ENCODE measurements around the gene ADAM17.
"Not testable (repeated sequence)": the region's sequence is repeated elsewhere in the genome, so short reads cannot be mapped to it uniquely, and the experiment has no call there.

ADAM17 gene

DNA sequence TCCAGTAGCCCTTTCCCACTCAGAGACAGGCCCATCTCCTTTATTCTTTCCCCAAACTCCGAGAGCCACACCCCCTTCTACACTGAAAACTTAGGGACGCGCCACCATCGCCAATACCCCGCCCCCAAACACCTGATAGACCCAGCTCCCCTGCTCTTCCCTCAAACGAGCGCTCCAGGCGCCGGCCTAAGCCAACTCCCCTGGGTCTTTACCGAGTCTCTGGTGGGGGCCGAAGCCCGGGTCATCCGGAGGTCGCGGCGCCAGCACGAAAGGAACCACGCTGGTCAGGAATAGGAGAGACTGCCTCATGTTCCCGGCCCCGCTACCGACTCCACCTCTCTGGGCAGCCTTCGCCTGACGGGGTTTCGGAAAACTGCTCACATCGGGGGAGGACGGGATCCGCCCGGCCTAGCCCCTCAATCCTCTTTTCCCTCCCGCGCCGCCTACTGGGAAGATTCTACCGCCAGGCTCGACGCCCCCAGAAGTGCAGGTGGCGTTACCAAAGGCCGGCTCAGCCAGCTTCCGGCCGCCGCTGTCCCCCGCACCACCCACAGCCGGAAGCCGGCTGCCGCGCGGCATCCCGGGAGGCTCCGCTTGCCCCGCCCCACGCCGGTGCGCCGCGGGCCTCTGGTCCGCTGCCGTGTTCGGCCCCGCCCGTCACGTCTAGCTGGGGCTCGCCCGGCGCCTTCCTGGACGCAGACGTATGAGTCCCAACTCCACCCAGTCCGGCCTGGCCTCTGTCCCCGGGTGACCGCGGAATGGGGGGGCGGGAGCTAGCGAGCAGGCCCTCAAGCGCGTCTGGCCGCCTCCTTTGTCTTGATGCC is at the start of gene ADAM17:
Gene ADAM17, minus strand, starts transcription at position 534 of the 824 bp plus-strand sequence. Its CDS starts 225 bp downstream, at position 309.
- Mint-ChIP-seq H3K4me1 (peaks cover 58% of the 10 kb centered on the region), H3K4me3 (peak within 1 kb of the TSS; percentile 94), H3K27ac (peak within 1 kb of the TSS; percentile 83), H3K9me3 (no peaks in the 10 kb centered on the region), H3K36me3 (ENCODE audit: low read depth) (peaks cover 3% of the 10 kb centered on the region), H3K27me3 (no peaks in the 10 kb centered on the region)
- DNase-seq: peak; percentile 90
- peak; percentile 91 for ATAC-seq

DNA sequence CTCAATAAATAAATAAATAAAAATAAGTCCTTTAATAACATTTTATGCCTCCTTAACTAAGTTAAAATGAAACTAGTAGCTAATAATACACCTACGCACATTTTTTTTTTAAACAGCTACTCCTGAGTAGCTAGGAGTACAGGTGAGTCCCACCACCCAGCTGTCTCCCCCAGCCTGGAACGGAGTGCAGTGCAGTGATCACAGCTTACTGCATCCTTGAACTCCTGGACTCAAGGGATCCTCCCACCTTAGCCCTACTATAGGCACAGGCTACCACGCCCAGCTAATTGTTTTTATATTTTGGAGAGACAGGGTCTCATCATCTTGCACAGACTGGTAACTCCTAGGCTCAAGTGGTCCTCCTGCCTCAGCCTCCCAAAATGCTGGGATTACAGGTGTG is 46.8 kb upstream of the ADAM17 start:
- Mint-ChIP-seq H3K4me1 (peaks cover 72% of the 10 kb centered on the region), H3K27me3 (no peaks in the 10 kb centered on the region), H3K27ac (no peak overlapping the region), H3K36me3 (ENCODE audit: low read depth) (peaks cover 73% of the 10 kb centered on the region), H3K4me3 (no peak overlapping the region), H3K9me3 (peaks cover 14% of the 10 kb centered on the region)
- DNase-seq (no peak), ATAC-seq (no peak)

DNA sequence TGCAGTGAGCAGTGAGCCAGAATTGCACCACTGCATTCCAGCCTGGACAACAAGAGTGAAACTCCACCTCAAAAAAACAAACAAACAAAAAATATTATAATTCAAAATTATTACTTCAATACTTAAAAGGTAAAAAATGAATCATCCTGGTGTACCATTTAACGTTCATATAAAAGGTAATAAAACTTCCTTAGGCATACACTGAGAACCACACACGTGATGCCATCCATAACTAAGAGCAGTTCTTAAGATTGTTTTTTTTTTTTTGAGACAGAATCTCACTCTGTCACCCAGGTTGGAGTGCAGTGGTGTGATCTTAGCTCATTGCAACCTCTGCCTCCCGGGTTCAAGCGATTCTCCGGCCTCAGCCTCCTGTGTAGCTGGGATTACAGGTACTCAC is 45.8 kb upstream of the ADAM17 start:
- DNase-seq: no peak
- H3K9me3 Mint-ChIP-seq: peaks cover 14% of the 10 kb centered on the region
- H3K27me3 Mint-ChIP-seq: no peaks in the 10 kb centered on the region
- H3K27ac Mint-ChIP-seq: no peak overlapping the region
- H3K4me3 Mint-ChIP-seq: no peak overlapping the region
- ATAC-seq: no peak
- H3K4me1 Mint-ChIP-seq: peaks cover 74% of the 10 kb centered on the region
- peaks cover 73% of the 10 kb centered on the region for H3K36me3 Mint-ChIP-seq (ENCODE audit: low read depth)

DNA sequence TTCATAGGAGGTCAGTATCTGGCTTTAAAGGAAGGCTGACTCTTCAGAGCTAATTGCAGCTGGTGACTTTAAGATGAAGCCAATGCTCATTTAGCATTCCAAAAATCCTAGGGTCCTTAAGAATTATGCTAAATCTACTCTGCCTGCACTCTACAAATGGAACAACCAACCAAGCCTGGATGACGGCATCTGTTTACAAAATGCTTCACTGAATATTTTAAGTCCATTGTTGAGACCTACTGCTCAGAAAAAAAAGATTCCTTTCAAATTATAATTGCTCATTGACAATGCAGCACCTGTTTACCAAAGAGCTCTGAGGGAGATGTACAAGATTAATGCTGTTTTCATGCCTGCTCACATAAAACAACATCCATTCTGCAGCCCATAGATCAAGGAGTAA is 43.8 kb upstream of the ADAM17 start:
- no peak for DNase-seq
- Mint-ChIP-seq H3K9me3 (peaks cover 9% of the 10 kb centered on the region), H3K36me3 (ENCODE audit: low read depth) (peaks cover 59% of the 10 kb centered on the region), H3K4me3 (no peak overlapping the region), H3K27ac (peak overlapping the region; percentile 41), H3K27me3 (no peaks in the 10 kb centered on the region), H3K4me1 (peaks cover 75% of the 10 kb centered on the region)
- ATAC-seq: no peak

DNA sequence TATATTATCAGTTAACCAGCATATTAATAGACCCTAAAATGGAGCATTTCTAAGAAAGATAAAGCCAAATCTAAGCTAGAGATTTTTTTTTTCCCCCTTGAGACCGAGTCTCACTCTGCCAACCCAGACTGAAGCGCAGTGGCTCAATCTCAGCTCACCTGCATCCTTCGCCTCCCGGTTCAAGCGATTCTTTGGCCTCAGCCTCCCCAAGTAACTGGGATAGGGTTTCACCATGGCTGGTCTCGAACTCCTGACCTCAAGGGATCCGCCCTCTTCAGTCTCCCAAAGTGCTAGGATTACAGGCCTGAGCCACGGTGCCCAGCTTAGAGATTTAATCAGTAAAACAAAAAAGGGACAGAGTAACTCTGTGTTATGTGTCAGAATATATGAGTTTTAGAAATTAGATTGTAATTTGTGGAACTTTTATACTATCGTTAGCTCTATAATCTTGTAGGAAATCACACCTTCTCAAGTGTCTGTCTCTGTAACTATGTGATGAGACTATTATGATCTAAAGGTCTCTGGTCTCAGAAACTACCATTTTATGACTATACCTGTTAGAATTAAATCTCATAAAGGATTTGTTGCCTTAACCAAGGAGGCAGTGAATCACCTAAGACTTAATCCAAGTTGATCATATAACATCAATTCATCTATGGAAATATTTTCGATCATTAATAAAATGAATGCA is 41.1 kb upstream of the ADAM17 start:
- Mint-ChIP-seq H3K27ac (peak overlapping the region; percentile 98), H3K27me3 (no peaks in the 10 kb centered on the region), H3K4me1 (peaks cover 87% of the 10 kb centered on the region), H3K4me3 (peak overlapping the region; percentile 11), H3K36me3 (ENCODE audit: low read depth) (peaks cover 51% of the 10 kb centered on the region), H3K9me3 (peaks cover 9% of the 10 kb centered on the region)
- ATAC-seq: no peak
- no peak for DNase-seq

DNA sequence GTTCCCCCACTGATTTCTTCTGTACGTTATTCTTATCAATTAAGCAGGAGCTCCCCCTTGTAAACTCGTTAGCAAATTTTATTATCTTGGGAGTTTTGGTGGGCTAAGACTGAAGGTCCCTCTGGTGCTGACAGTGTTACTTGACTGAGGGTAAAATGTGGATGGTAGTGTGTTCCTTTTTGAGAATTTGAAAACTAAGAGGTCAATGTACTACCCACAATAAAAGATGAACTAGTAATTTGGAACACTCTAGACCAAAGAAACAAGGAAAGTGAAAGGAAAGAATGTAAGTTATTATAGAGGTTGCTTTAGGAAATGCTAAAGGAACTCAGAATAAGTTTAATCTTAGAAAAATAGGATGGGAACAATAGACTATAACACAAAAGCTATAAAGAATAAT is 40.1 kb upstream of the ADAM17 start:
- Mint-ChIP-seq H3K27me3 (no peaks in the 10 kb centered on the region), H3K9me3 (peaks cover 9% of the 10 kb centered on the region), H3K36me3 (ENCODE audit: low read depth) (peaks cover 51% of the 10 kb centered on the region), H3K4me1 (peaks cover 93% of the 10 kb centered on the region), H3K27ac (peak overlapping the region; percentile 98), H3K4me3 (peak overlapping the region; percentile 28)
- DNase-seq (no peak), ATAC-seq (no peak)

DNA sequence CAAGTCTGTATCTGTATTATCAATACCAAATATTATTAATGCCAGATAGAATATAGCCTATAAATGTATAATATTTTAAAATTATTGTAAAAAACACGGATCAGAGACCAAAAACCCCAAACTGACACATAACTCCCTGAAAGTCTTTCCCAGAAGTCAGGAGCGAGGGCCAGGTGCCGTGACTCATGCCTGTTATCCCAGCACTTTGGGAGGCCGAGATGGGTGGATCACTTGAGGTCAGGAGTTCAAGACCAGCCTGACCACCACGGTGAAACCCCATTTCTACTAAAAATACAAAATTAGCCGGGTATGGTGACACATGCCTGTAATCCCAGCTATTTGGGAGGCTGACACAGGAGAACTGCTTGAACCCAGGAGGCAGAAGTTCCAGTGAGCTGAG is 39.6 kb upstream of the ADAM17 start:
- not testable (repeated sequence) for DNase-seq
- H3K36me3 Mint-ChIP-seq (ENCODE audit: low read depth): peaks cover 51% of the 10 kb centered on the region

DNA sequence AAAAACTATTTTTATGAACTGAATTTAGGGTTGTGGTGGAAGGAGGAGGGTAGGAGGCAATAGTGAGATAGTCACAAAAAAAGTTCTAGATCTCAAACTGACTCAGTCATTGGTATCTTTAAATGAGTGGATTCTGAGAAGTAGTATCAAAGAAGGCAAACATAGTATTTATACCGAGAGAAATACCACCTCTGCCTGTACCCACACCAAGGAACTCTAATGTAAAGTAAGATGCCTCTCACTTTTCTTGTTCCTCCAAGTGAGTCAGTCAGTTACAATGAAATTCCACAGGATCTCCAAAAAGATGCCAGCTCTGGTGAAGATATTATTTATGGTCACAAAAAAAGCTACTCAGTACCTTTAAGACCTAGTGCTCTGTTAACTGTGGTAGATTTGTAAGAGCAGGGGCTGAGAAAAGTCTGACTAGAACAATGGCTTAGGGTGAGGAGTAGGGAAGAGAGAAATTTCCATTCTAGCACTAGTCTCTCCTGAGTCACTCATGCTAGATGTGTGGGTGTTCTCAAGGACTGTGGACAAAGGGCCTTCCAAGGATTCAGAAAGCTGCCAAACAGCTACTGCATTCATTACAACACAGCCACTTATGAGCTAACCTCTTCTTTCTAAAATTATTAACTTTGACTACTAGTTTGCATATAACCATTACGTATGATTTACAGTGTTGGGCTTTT is 38.9 kb upstream of the ADAM17 start:
- Mint-ChIP-seq H3K4me1 (peaks cover 93% of the 10 kb centered on the region), H3K4me3 (peak overlapping the region; percentile 63), H3K27me3 (no peaks in the 10 kb centered on the region), H3K9me3 (peaks cover 2% of the 10 kb centered on the region), H3K36me3 (ENCODE audit: low read depth) (peaks cover 51% of the 10 kb centered on the region), H3K27ac (peak overlapping the region; percentile 98)
- no peak for DNase-seq
- peak; percentile 89 for ATAC-seq

More for the DNA sequence above, 39.6 kb upstream of the ADAM17 start:
- not testable (repeated sequence) for ATAC-seq, H3K27me3 Mint-ChIP-seq, H3K9me3 Mint-ChIP-seq
- Mint-ChIP-seq H3K27ac (peak overlapping the region; percentile 98), H3K4me3 (peak overlapping the region; percentile 63), H3K4me1 (peaks cover 94% of the 10 kb centered on the region)

DNA sequence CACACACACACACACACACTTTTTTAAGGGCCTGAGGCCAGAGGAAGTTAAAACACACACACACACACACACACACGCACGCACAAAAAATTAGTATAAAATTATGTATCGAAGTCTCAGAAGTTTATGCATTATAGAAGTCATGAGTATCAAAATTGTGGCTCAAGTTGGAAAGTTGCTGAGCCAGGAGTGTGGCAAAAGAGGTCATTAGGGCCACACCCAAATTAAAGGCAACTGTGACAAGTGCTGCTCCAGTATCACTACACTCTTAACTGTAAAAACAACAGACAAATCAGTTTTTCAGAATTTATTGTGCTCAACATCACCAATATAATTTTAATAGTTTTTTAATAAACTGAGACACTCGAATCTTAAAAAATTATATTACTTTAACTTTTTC is 38.3 kb upstream of the ADAM17 start:
- ATAC-seq (no peak), DNase-seq (no peak)
- Mint-ChIP-seq H3K27ac (peak overlapping the region; percentile 98), H3K4me3 (peak overlapping the region; percentile 63), H3K36me3 (ENCODE audit: low read depth) (peaks cover 45% of the 10 kb centered on the region), H3K9me3 (no peaks in the 10 kb centered on the region), H3K27me3 (no peaks in the 10 kb centered on the region), H3K4me1 (peaks cover 88% of the 10 kb centered on the region)

DNA sequence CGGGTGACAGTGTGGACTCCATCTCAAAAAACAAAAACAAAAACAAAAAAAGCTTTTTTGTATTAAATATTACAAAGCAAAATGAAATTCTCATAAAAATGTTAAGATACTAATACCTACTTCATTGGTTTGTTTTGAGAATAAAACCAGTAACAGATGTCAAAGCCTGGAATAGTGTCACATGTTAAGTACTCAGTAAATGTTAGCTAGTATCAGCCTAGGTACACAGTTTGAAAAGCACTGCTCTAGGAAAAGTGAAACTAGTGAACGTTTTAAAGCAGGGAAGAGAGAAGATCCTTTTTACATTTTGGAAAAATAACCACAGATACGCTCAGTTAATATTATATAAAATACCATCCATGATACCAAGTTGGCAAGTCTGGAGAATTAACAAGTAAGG is 37.1 kb upstream of the ADAM17 start:
- Mint-ChIP-seq H3K9me3 (no peaks in the 10 kb centered on the region), H3K27me3 (no peaks in the 10 kb centered on the region), H3K4me3 (peak overlapping the region; percentile 14), H3K36me3 (ENCODE audit: low read depth) (peaks cover 41% of the 10 kb centered on the region), H3K27ac (peak overlapping the region; percentile 78), H3K4me1 (peaks cover 77% of the 10 kb centered on the region)
- no peak for ATAC-seq
- no peak for DNase-seq

DNA sequence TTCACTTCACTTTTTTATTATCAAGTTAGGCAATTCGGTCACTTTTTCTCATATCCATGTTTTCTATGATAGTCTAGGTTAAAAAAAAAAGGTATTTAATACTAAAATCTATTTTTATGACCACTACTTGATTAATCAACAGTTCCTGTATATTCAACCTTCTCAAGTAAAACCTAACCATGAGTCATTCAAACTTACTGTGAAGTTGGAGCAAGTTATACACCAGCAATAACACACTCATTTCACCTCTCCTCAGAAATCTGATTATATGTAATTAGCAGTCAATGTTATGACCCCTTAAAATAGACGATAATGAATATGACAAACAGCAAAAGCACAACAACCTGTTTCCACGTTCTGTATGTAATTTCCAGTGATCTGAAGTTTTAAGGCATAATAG is 35.0 kb upstream of the ADAM17 start:
- Mint-ChIP-seq H3K4me1 (peaks cover 61% of the 10 kb centered on the region), H3K9me3 (no peaks in the 10 kb centered on the region), H3K36me3 (ENCODE audit: low read depth) (peaks cover 54% of the 10 kb centered on the region), H3K27me3 (no peaks in the 10 kb centered on the region), H3K27ac (peak overlapping the region; percentile 67), H3K4me3 (peak overlapping the region; percentile 12)
- DNase-seq (no peak), ATAC-seq (peak; percentile 47)

DNA sequence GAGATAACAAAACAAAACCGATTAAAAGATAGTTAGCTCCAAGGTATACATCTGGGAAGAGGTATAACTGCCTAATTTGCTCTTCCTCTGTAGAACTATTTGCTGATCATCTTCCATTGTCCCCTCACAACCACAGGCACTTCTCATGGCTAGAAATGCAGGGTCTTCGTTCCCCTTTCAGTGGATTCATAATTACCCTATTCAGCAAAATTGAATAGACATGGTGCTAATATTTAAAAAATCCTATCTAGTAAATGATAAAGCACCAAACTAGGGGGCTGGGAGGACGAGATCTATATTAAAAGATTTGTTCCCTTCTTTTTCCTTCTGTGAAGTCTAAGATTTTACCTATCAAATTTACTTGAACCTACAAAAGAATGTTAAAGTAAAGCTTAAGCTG is 30.8 kb upstream of the ADAM17 start:
- DNase-seq: no peak
- Mint-ChIP-seq H3K36me3 (ENCODE audit: low read depth) (peaks cover 57% of the 10 kb centered on the region), H3K27ac (peak overlapping the region; percentile 44), H3K4me1 (peaks cover 21% of the 10 kb centered on the region), H3K9me3 (no peaks in the 10 kb centered on the region), H3K27me3 (no peaks in the 10 kb centered on the region), H3K4me3 (no peak overlapping the region)
- no peak for ATAC-seq

DNA sequence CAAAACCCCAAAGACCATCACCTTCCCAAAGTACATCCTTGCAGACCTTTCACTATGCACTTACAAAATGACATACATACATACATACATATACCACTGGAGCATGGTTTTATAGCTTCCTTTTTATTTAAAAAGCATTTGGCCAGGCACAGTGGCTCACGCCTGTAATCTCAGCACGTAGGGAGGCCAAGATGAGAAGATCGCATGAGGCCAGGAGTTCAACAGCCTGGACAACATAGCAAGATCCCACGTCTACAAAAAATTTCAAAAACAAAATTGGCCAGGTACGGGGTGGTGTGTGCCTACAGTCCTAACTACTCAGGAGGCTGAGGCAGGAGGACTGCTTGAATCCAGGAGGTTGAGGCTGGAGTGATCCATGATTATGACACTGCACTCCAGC is 29.9 kb upstream of the ADAM17 start:
- DNase-seq: no peak
- ATAC-seq: no peak
- Mint-ChIP-seq H3K27me3 (no peaks in the 10 kb centered on the region), H3K9me3 (no peaks in the 10 kb centered on the region), H3K4me3 (no peak overlapping the region), H3K27ac (no peak overlapping the region), H3K4me1 (peaks cover 11% of the 10 kb centered on the region), H3K36me3 (ENCODE audit: low read depth) (peaks cover 50% of the 10 kb centered on the region)

DNA sequence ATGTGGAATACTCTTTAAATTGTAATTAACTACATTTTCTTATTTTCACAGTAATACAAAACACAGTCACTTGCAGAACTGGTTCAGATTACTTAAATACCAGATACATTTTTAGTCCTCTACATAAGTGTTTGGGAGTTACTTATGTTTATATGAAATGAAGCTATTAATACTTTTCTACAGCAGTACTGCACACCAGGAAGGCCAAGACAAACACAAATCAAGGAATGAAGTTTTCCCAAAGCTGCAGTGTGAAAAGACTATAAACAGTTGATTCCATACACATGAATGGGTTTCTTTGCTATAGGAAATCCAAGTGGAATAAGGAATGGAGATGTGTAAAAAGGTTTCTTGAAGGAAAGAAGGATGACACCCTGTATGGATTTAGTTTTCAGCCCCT is 29.3 kb upstream of the ADAM17 start:
- not testable (repeated sequence) for H3K27me3 Mint-ChIP-seq, DNase-seq, H3K9me3 Mint-ChIP-seq, H3K27ac Mint-ChIP-seq, ATAC-seq, H3K4me3 Mint-ChIP-seq, H3K4me1 Mint-ChIP-seq
- peaks cover 46% of the 10 kb centered on the region for H3K36me3 Mint-ChIP-seq (ENCODE audit: low read depth)
